ENCODE data around the gene POLR2F. TPM values are rescaled to one million over a fixed set of nuclear protein-coding genes. Genes with fewer than 3 reads are reported as not detected.

The POLR2F gene
- total and polyA plus RNA-seq, 12 donors: 39.7 to 205 (median 88.6) TPM

DNA sequence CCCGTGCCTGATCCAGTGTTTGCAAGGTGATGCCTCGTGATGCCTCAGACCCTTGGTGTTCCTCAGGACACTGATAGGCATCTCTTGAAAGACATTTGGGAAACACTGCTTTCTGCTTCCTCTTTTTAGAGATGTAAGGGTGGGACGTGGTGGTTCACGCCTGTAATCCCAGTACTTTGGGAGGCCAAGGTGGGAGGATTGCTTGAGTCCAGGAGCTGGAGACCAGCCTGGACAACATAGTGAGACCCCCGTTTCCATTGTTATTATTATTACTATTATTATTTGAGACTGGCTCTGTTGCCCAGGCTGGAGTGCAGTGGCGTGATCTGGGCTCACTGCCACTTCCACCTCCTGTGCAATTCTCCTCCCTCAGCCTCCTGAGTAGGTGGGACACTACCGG, 37.4 kb downstream of the POLR2F start:
- no peaks in the 10 kb centered on the region for H3K36me3 ChIP-seq (replicated peaks in 1 of 2)
- no peaks in the 10 kb centered on the region for H3K9me3 ChIP-seq (replicated peaks in 1 of 3)
- H3K4me3 ChIP-seq: no peak overlapping the region
- no peak overlapping the region for H3K27ac ChIP-seq
- TF ChIP-seq POLR2A (IDR thresholded peaks at IDR 0.05): no peak
- TF ChIP-seq, protein P1, sequence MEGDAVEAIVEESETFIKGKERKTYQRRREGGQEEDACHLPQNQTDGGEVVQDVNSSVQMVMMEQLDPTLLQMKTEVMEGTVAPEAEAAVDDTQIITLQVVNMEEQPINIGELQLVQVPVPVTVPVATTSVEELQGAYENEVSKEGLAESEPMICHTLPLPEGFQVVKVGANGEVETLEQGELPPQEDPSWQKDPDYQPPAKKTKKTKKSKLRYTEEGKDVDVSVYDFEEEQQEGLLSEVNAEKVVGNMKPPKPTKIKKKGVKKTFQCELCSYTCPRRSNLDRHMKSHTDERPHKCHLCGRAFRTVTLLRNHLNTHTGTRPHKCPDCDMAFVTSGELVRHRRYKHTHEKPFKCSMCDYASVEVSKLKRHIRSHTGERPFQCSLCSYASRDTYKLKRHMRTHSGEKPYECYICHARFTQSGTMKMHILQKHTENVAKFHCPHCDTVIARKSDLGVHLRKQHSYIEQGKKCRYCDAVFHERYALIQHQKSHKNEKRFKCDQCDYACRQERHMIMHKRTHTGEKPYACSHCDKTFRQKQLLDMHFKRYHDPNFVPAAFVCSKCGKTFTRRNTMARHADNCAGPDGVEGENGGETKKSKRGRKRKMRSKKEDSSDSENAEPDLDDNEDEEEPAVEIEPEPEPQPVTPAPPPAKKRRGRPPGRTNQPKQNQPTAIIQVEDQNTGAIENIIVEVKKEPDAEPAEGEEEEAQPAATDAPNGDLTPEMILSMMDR (IDR thresholded peaks at IDR 0.05): no peak
- no peak for DNase-seq
- 88 to 94% (median 90%) methylated on average over 7 of the region's 7 CpGs for WGBS, 4 donors
- H3K27me3 ChIP-seq: no peaks in the 10 kb centered on the region
- intact Hi-C loops (cut with DNase I): no loop called here
- H3K4me1 ChIP-seq (replicated peaks in 1 of 2): no peaks in the 10 kb centered on the region

DNA sequence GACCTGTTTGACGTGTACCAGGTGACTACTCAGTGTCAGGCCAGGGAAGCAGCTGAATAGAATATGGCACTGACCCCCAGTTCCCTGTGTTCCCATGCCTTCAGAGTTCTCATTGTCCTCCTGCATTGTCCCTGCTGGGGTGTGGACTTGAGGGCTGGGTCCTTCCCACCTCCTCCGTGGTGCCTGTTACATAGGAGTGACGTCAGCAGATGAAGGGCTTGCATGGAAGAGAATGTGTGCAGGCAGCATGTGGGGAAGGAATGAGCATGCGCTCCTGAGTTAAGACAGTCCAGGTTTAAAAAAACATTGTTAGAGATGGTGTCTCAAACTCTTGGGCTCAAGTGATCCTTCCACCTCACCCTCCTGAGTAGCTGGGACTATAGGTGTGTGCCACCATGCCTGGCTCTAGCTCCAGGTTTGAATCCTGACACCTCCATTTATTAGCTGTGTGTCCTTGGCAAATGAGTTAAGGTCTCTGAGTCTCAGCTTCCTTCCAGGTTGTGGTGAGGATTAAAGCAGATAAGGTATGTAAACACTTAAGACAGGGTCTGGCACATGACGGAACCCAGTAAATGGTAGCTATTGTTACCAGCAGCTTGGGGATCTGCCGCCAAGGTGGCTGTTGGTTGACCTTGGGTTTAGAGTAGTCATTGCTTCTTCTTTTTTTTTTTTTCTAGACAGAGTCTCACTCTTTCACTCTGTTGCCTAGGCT, 38.4 kb downstream of the POLR2F start:
- Histone ChIP-seq H3K9me3 (replicated peaks in 1 of 3) (no peaks in the 10 kb centered on the region), H3K27ac (no peak overlapping the region), H3K27me3 (no peaks in the 10 kb centered on the region), H3K4me3 (no peak overlapping the region), H3K36me3 (replicated peaks in 1 of 2) (no peaks in the 10 kb centered on the region), H3K4me1 (replicated peaks in 1 of 2) (no peaks in the 10 kb centered on the region)
- intact Hi-C loops (cut with DNase I): no loop called here
- WGBS, 4 donors: 63 to 76% (median 64%) methylated on average over 6 of the region's 6 CpGs
- TF ChIP-seq, protein P1 (IDR thresholded peaks at IDR 0.05): no peak
- no peak for TF ChIP-seq POLR2A (IDR thresholded peaks at IDR 0.05)
- no peak for DNase-seq

DNA sequence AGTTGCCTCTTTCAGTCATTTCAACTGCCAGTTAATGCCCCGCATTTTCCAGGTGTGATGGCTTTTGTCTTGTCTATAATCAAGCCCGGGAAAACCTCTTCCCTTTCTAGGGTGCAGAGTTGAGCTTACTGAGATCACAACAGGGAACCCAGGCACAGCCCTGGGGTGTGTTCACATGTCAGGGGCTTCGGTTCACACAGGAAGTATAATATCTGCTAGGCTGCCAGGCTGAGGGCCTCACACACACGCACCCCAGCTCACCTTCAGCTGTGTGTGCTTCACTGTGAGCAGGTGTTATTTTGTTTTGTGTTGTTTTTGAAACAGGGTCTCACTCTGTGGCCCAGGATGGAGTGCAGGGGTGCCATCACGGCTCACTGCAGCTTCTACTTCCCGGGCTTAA, 40.5 kb downstream of the POLR2F start:
- WGBS, 4 donors: 83 to 96% (median 89%) methylated on average over 6 of the region's 6 CpGs
- no peak overlapping the region for H3K4me3 ChIP-seq
- H3K9me3 ChIP-seq (replicated peaks in 1 of 3): no peaks in the 10 kb centered on the region
- H3K36me3 ChIP-seq (replicated peaks in 1 of 2): no peaks in the 10 kb centered on the region
- H3K27me3 ChIP-seq: no peaks in the 10 kb centered on the region
- no peak for DNase-seq
- intact Hi-C loops (cut with DNase I): no loop called here
- TF ChIP-seq, protein P1 (IDR thresholded peaks at IDR 0.05): no peak
- no peak for TF ChIP-seq POLR2A (IDR thresholded peaks at IDR 0.05)
- H3K4me1 ChIP-seq (replicated peaks in 1 of 2): no peaks in the 10 kb centered on the region
- H3K27ac ChIP-seq: no peak overlapping the region

DNA sequence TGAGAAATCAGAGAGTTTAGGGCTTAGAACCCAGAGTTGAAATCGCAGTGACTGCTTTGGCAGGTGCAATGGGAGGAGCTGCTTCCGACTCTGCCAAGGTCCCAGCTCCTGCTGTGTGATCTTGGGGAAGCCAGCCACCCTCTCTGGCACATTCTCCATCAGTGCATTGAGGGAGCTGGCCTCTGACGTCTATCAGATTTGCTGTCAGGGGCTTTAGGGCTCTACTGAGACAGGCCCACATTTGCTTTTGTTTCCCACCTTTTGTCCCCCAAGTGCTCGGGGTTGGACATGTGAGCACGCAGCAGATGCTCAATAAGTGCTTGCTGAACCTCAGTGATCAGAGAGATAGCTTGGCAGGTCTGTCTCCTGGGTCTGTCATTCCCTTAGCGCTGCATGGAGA, 41.5 kb downstream of the POLR2F start:
- DNase-seq: no peak
- H3K4me3 ChIP-seq: no peak overlapping the region
- H3K4me1 ChIP-seq (replicated peaks in 1 of 2): no peaks in the 10 kb centered on the region
- no peaks in the 10 kb centered on the region for H3K9me3 ChIP-seq (replicated peaks in 1 of 3)
- no peaks in the 10 kb centered on the region for H3K36me3 ChIP-seq (replicated peaks in 1 of 2)
- TF ChIP-seq, protein P1 (IDR thresholded peaks at IDR 0.05): no peak
- no peak for TF ChIP-seq POLR2A (IDR thresholded peaks at IDR 0.05)
- intact Hi-C loops (cut with DNase I): no loop called here
- WGBS, 4 donors: 88 to 96% (median 91%) methylated on average over 5 to 6 of the region's 6 CpGs
- no peak overlapping the region for H3K27ac ChIP-seq
- H3K27me3 ChIP-seq: no peaks in the 10 kb centered on the region
